Measurements from ENCODE around the gene ATP6V1C2. TPM values are rescaled to one million over a fixed set of nuclear protein-coding genes. Genes with fewer than 3 reads are reported as not detected.

Gene ATP6V1C2
- total RNA-seq, 4 donors from 2014 or later, result 0.47 to 37.1 (median 0.54) TPM; not detected in 1

GRCh38 chr2:10717628-10718027 lies 3.8 kb upstream of the ATP6V1C2 start:
- DNase-seq, result no peak
- H3K27ac ChIP-seq, result no peak overlapping the region
- TF ChIP-seq CTCF (IDR thresholded peaks at IDR 0.05), result no peak
- no peak for TF ChIP-seq POLR2A (IDR thresholded peaks at IDR 0.05)
- peaks cover 0 to 19% of the 10 kb centered on the region in 2 donors for H3K27me3 ChIP-seq
- no peaks in the 10 kb centered on the region for H3K36me3 ChIP-seq
- peaks cover 3 to 15% (median 6%) of the 10 kb centered on the region in 4 donors for H3K4me1 ChIP-seq
- H3K4me3 ChIP-seq, result no peak overlapping the region
- H3K9me3 ChIP-seq, result no peaks in the 10 kb centered on the region

GRCh38 chr2:10720306-10720705 lies 1.1 kb upstream of the ATP6V1C2 start:
- no peak overlapping the region for H3K4me3 ChIP-seq
- peaks cover 3 to 15% (median 6%) of the 10 kb centered on the region in 4 donors for H3K4me1 ChIP-seq
- TF ChIP-seq POLR2A (IDR thresholded peaks at IDR 0.05) (no peak), CTCF (IDR thresholded peaks at IDR 0.05) (no peak)
- DNase-seq, result no peak
- H3K27ac ChIP-seq, result no peak overlapping the region
- H3K27me3 ChIP-seq, result peaks cover 0 to 19% of the 10 kb centered on the region in 2 donors
- H3K36me3 ChIP-seq, result no peaks in the 10 kb centered on the region
- H3K9me3 ChIP-seq, result no peaks in the 10 kb centered on the region

- no peak for TF ChIP-seq POLR2A (IDR thresholded peaks at IDR 0.05)
- no peak for TF ChIP-seq CTCF (IDR thresholded peaks at IDR 0.05)
- no peak for DNase-seq
- peak overlapping the region in 1 of 4 donors; percentile 42 for H3K27ac ChIP-seq
- H3K4me3 ChIP-seq, result peak overlapping the region; percentile 18 to 60 (median 56)
- H3K36me3 ChIP-seq, result no peaks in the 10 kb centered on the region
- peaks cover 0 to 19% of the 10 kb centered on the region in 2 donors for H3K27me3 ChIP-seq
- no peaks in the 10 kb centered on the region for H3K9me3 ChIP-seq
- peaks cover 3 to 15% (median 6%) of the 10 kb centered on the region in 4 donors for H3K4me1 ChIP-seq
These were observed 459 bp upstream of the ATP6V1C2 start for GRCh38 chr2:10720947-10721395.

GRCh38 chr2:10722252-10722825 lies 909 bp downstream of the ATP6V1C2 start:
- Histone ChIP-seq H3K4me3 (peak overlapping the region in 3 of 4 donors; percentile 53 to 60 (median 59)), H3K27ac (no peak overlapping the region), H3K4me1 (peaks cover 3 to 15% (median 6%) of the 10 kb centered on the region in 4 donors), H3K27me3 (peaks cover 0 to 19% of the 10 kb centered on the region in 2 donors), H3K9me3 (no peaks in the 10 kb centered on the region), H3K36me3 (no peaks in the 10 kb centered on the region)
- TF ChIP-seq CTCF (IDR thresholded peaks at IDR 0.05) (no peak), POLR2A (IDR thresholded peaks at IDR 0.05) (no peak)
- no peak for DNase-seq

- Histone ChIP-seq H3K4me3 (no peak overlapping the region), H3K27ac (no peak overlapping the region), H3K4me1 (no peaks in the 10 kb centered on the region), H3K36me3 (no peaks in the 10 kb centered on the region), H3K27me3 (no peaks in the 10 kb centered on the region), H3K9me3 (no peaks in the 10 kb centered on the region)
- DNase-seq, result no peak
- TF ChIP-seq CTCF (IDR thresholded peaks at IDR 0.05) (no peak), POLR2A (IDR thresholded peaks at IDR 0.05) (no peak)
These were observed 11.6 kb downstream of the ATP6V1C2 start for GRCh38 chr2:10732924-10733565.
